ENCODE data around the gene UCKL1.

DNA sequence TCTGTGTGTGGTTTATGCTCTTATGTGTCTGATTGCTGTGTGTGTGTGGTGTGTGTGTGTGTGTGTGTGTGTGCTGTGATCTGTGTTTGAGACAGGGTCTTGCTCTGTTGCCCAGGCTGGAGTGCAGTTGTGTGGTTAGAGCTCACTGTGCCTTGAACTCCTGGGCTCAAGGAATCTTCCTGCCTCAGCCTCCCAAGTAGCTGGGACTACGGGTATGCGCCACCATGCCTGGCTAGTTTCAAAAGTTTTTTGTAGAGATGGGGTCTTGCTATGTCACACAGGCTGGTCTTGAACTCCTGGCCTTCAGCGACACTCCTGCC, 16.9 kb upstream of the UCKL1 start:
- TF ChIP-seq, protein P1, sequence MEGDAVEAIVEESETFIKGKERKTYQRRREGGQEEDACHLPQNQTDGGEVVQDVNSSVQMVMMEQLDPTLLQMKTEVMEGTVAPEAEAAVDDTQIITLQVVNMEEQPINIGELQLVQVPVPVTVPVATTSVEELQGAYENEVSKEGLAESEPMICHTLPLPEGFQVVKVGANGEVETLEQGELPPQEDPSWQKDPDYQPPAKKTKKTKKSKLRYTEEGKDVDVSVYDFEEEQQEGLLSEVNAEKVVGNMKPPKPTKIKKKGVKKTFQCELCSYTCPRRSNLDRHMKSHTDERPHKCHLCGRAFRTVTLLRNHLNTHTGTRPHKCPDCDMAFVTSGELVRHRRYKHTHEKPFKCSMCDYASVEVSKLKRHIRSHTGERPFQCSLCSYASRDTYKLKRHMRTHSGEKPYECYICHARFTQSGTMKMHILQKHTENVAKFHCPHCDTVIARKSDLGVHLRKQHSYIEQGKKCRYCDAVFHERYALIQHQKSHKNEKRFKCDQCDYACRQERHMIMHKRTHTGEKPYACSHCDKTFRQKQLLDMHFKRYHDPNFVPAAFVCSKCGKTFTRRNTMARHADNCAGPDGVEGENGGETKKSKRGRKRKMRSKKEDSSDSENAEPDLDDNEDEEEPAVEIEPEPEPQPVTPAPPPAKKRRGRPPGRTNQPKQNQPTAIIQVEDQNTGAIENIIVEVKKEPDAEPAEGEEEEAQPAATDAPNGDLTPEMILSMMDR (IDR thresholded peaks at IDR 0.05), result no peak
- TF ChIP-seq POLR2A (IDR thresholded peaks at IDR 0.05), result no peak
